HG03565 (cell line): ENCODE results near the gene TLX1.

Source experiments
- ATAC-seq: cut with Tn5 transposase; IDR thresholded peaks from one replicate; pipeline ENCODE4 v1.9.1; 2021; ENCODE audit warnings: mild to moderate bottlenecking, moderate library complexity; ENCODE audit not compliant: unreplicated experiment

The TLX1 gene

DNA sequence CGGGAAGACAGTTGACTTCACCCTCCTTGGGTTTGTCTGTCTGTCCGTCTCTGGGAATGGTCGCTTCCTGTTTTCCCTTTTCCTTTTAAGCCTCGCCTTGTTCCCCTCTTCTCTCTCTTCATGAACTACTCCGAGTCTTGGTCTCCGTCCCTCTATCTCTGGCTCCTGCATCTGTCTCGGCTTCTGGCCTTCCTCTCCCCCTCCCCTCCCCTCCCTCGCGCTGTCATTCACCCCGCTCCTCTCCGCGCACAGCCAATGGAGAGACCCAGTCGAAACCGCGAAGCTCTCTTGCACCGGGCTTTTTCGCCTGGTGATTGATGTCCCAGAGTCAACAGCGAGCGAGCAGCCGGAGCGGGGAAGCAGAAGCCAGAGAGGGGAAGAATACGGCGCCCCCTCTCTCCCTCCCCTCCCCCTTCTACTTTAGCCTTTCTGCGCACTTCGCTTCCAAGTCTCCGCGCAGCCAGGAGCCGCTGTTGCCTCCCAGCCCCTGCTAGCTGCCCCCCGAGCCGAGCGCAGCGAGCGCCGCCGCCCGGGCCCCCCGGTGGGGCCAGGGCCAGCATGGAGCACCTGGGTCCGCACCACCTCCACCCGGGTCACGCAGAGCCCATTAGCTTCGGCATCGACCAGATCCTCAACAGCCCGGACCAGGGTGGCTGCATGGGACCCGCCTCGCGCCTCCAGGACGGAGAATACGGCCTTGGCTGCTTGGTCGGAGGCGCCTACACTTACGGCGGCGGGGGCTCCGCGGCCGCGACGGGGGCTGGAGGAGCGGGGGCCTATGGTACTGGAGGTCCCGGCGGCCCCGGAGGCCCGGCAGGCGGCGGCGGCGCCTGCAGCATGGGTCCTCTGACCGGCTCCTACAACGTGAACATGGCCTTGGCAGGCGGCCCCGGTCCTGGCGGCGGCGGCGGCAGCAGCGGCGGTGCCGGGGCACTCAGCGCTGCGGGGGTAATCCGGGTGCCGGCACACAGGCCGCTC is at the start of gene TLX1:
Gene TLX1 (plus strand): TSS at position 317 of the 978 bp plus-strand sequence. CDS start 242 bp downstream, at position 559.
- ATAC-seq, result no peak

DNA sequence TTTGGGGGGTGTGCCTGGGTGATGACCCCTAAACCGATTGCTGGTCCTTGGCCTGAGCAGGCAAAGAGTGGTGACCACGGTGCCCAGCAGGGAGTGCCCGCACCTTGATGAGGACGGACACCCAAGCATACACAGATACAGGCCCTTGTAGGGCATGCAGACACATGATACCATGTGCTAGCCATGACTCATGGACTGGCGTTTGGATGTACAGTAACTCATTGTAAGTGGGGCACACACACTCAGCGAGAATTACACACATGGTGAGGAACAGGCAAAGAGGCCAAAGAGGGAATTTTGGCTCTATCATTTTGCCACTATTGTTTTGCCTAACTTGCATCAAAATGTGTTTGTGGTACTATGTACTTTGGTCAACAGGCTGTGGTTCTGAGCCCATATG is 45.3 kb upstream of the TLX1 start:
- ATAC-seq, result no peak

DNA sequence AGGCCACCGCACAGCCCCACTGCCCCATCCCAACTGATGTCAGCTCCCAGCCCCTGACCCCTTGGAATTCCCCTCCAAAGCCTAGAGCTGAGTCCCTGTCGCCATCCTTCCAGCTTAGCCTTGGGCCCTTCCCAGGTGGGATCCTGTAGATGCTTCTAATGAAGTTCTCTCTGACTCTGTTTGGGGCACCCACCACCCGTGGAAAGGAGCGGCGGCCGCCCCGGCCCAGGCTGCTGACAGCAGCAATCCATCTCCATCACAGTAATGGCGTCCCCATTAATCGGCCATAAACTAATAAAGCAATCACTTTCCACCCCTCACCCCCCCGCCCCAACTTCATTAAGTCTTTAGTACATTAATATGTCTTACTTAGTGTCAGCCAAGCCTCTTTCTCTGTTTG is 43.7 kb upstream of the TLX1 start:
- ATAC-seq, result no peak

DNA sequence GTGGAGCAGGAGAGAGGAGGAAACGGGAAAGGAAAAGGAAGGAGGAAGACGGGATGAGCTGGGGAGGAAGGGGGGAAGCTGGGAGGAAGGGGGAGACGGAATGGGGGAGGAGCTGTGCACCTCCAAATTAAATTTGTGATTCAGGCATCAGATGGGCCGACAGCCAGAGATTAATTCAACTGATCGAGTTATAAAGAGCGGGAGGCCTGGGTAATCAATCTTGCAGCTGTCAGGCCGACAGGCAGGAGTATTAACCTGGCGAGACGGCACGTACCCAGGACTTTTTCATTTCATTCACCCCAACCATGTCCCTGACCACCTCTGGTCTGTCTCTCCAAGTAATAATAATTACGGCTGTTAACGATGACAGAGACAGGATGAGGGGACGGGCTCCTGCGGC is 43.1 kb upstream of the TLX1 start:
- no peak for ATAC-seq

DNA sequence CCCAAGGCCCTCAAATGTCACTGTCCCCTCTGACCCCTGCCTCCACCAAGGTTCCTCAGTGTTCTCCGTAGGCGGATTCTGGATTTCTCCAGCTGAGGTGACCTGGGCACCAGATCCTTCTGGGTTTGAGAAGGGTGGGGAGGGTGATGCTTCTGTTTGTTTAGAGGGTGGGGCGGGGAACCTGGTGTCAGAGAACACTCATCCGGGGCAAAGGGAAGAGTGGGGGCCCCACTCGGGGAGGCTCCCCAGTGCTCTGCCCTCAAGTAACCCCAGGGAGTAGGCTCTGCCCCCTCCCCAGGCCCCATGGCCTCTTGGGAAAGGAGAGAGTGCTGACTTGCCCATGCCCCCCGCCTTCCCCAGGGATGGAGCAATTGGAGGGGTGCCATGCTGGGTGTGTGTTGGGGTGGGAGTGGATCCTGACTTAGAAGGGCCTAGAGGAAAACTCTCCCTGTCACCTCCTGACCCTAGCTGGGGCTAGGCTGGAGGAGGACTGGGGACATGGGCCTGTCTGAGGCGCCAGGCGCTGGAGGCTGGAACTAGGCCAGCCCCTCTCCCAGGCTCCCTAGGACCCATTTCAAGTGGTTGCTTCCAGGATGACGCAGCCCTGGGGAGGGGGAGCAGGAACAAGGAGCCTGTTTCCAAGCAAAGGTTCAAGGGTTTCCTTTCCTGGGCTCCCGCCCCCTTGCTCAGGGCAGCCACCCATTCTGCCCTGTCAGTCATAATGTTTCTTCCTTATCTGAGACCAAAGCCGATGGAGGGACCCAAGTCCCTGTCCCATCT is 41.4 kb upstream of the TLX1 start:
- no peak for ATAC-seq

DNA sequence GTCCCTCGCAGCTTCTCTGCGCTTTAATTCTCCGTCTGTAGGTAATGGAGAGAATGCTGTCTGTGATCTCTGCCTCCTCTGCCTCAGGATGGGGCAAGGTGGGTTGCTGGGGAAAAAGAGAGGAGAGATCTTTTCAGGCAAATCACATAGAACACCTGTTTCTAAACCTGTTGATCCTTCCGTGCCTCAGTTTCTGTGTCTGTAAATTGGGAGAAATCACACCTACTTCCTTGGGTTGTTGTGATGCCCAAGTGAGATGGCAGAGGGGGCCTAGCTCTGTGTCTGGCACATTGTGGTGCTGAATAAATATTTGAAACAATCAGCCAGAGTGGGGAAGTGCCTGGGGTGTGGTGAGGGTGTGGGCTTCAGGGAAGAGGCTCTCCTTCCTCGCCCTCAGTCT is 40.5 kb upstream of the TLX1 start:
- no peak for ATAC-seq

DNA sequence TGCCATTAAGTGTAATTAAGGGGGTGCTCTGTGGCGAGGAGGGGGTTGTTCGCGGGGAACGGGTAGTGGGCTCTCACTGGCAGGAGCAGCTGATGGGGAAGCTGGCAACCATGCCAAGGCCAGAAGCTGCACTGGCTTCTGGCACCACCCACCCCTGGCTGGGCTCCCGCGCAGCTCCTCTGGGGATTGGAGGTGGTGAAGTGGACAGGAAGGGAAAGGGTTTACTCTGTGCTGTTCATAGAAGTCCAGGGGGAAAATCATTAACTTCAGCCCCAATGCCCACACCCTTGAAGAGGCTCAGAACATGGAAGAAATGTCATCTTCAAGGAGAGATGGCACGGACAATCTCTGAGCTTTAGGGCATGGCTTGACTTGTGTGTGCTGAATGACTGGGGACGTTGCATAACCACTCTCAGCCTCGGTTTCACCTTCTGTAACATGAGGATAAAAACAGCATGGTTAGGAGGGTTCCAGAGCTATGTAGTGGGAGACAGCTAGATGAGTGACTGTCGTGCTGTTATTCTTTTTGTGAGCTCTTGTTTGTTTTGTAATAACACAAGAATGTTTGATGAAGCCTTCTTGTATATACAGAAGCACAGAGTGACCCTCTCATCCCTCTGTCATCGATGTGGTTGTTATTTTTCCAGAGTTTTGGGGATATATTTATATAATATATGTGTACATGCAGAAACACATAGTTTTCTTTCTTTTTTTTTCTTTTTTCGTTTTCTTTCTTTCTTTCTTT is 39.4 kb upstream of the TLX1 start:
- ATAC-seq, result no peak

DNA sequence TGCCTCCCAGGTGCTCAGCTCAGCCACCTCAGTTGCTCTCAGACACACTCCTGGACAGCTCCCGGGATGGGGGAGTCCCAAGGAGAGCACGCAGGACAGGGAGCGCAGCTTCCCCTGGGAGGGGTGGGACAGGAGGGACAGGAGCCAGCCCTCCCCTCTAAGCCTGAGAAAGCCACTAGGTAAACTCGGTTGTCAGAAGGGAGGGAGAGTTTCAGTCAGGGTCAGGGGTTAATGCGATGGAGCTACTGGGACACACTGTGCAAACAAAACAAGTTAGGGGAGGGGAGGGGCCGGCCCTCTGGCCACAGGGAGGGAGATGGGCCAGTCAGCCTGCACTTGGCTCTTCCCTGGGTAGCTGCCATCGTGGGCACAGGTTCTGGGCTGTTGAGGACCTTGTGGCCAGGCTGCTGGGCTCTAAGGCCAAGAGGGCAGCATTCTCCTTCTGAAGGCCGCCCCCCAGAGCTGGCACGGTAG is 38.2 kb upstream of the TLX1 start:
- ATAC-seq, result no peak

DNA sequence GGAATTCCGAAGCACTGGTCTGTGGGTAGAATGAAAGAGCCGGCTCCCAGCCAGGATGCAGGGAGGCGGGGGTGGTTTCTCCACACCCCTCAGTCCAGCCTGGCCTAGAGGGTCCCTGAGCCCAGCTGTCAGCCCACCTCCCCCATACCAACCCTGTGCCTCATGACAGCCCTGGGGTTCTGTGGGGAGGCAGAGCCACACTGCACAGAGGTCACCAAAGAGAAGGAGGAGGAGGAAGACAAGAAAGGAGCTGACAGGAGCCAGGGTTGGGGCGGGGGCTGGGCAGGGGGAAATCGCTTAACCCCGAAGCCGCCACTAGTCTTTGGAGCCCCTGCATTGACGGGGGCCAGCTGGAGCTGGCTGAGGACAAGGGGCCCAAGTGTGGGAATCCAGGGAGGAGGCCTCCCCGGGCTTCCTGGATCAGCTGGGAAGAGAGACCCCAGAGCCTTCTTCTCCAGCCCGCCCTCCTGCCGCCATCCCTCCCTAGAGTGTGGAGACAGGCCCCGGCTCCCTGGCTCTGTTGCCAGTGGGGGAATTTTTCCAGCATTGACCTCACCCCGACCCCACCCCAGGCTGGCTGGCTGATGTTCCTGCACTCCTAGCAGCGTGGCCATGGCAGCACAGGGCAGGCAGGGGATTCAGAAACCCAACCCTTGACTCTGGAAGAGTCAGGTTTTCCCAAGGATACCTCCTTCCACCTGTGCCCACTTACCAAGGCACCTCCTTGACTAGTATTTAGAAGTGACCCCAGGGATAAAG is 36.8 kb upstream of the TLX1 start:
- no peak for ATAC-seq

DNA sequence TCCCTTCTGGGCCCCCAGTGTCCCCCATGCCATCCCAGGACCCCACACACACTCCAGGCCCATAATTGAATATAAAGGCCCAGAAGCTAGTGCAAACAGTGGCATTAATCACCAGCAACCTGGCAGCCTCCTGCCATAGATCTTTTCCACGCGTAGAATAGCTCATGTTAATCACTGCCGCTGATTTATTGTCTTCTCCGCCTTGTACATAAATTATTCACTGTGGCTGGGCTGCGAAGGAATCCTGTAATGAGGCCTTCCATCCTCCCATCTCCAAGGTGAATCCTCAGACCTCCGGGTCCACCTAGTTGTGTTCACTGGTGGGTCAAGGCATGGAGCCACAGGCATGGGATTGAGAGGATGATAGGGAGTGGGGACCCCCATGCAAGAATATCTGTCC is 36.1 kb upstream of the TLX1 start:
- ATAC-seq, result no peak

DNA sequence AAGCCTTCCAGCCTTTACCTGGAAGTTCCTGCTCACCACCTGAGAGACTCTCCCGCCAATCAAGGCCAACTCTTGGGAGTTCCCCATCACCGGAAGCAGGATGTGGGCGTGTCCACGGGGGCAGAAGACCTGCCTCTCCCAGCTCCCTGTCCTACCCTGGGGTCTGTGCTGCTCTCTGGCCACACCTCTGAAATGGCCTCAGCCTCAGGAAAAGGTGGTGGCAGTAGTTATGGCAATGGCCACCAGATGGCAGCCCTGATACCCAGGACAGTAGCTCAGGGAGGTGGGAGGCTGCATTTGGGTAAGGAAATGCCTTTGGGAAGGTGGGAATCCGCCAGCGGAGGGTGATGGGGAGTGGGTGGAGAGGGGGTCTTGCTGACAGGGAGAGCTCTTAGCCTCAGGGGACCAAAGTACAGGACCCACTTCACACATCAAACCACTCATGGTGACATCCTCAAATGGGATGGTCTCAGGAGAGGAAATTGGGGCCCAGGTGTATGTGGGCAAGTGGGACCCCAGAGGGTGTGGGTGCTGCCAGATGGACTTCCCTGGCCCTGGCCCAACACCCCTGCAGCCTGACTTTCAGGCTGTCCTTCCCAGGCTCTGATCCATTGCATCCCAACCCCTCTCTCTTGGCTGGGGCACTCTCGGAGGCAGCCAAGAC is 35.4 kb upstream of the TLX1 start:
- no peak for ATAC-seq

DNA sequence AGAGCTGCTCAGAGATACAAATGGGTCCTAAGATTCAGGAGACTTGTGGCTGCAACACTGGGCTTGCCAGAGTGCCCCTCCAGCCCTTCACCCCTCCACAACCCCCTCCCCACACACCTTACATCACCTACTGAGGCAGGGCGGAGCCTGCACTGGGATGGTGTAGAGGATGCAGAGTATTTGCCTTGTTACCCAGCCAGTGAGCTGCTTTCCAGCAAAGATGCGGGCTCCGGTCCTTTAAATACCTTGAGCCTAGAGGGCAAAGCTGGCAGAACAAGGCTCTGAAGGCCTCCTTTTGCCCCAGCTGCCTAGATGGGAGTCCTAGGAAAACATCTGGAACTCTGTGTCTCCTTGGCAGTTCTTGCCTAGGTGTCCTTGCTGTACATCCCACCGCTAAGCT is 34.7 kb upstream of the TLX1 start:
- no peak for ATAC-seq

DNA sequence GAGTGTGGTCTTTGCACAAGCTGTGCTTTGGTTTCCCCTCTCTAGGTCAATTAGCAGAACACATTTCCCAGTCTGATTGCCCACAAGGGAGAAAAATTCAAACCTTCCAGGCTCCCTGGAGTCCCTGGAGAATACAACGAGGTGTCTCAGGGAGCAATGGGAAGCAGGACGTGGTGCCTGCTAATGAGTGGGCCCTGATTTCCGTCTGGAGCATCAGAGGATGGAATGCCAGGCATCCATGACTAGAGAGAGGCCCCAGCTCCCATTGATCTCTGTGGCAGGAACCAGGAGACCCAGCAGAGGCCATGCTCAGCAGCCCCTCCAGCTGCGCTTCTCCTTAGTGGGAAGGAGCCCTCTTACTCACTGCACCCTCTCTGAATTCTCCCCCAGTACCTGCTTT is 33.2 kb upstream of the TLX1 start:
- ATAC-seq, result no peak

DNA sequence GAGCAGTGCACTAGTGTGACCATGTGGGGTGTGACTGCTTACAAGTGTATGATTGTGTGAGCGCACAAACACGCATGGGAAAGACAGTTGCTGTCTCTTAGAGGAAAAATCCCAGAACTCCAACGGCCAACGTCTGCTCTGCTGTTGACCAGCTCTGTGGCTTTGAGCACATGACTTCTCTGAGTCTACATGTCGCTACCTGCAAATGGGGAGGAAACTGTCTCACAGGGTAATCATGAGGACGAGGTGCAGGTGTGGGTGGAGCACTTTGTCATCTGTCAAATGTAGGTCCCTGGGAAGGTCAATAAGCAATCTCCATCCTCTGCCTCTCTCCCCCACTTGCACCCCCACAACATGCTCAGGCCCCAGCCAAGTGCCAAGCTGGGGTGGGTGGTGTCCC is 31.2 kb upstream of the TLX1 start:
- no peak for ATAC-seq

DNA sequence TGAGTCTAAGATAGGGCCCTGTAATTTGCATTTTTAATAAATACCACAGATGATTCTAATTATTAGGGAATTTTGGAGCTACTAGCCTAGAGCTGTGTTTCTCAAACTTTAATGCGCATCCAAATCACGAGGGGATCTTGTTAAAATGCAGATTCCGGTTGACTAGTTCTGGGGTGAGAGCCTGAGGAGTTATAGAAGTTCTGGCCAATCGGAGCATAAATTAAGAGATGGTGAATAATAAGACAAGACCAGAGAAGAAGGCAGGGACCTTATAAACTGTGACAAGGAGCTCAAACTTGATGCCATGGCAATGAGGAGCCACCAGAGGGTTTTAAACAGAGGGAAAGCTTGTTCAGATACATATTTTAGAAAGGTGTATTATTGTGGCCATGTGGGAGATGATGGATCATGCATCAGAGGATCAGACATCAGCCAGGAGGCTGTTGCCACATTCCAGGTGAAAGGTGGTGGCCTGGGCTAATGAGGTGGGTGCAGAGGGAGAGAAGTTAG is 29.7 kb upstream of the TLX1 start:
- no peak for ATAC-seq

DNA sequence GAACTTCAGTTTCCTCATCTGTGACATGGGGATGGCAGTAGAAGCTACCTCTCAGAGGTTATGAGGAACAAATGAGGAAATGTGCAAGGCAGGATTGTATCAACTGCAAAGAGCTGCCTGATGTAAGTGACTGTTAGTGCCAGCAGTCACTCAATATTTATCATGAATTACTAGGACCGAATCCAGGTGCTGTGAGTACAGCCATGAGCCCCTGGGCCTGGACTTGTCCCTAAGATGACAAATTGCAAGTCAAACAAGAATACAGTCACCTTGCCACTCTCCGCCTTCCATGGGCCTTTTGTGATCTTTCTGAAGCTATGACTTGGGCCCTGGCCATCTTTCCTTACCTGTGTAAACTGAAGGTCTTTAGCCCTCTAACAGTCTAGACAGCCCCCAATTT is 27.7 kb upstream of the TLX1 start:
- no peak for ATAC-seq

DNA sequence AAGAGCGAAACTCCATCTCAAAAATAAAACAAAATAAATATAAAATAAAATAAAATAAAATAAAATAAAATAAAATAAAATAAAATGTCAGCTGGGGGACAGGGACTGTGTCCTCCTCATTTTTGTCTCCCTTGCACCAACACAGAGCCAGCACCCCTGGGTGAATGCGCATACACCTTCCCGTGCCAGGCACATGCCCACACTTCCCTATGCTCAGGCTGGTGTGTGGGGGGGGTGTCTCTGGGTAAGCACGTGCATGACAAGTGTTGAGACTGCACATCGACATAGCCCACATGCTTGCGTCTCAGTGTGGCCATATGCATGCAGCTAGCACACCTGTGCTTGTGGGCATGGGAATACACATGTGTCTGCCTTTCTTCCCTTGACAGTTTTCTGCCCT is 24.7 kb upstream of the TLX1 start:
- no peak for ATAC-seq

DNA sequence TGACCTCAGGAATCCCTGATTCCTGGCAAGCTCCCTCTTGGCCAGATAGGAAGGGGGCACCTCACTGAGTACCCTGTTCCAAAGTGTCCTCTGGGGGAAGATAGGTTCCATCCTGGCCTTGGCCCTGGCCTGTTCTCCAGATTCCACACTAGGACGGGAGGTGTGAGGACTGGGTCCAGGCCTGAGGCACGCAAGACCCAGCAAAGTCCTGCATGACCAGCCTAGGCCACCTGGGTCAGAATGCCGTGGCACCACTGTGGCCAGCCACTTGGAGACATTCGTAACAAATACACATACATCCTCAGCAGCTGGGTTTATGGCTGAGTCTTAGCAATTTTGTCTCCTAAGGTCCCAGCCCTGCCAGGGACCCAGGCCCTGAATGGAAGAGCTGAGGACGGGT is 23.3 kb upstream of the TLX1 start:
- no peak for ATAC-seq

DNA sequence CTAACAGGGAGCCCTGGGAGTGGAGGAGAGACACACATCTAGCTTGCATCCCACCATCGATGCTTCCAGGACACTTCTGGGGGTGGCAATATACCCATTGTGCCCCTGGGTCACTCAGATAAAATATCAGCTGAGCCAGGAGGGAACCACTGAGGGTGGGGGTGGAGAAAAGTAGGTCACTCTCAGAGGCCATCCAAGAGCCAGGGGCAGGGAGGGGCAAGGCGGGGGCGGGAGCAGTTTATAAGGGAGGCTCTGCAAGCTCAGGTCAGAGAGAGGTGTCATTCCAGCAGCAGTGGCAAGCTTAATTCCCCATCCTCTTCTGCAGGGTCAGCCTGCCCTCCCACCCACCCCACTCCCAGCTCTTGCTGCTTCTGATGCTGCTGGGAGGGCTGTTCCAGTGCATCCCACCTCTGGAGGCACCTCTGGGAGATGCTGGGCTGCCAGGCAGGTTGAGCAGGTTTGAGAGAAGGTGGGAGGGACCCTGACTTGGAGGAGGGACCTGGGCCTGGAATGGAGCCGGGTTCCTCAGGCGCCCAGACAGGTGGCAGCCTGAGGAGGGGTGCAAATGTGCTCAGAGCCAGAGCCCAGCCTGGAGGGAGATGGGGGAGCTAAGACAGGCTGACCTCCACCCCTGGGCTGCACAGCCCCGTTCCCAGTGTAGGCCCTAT is 20.1 kb upstream of the TLX1 start:
- no peak for ATAC-seq
